GM21526 (cell line): Measurements from ENCODE around the gene LHX6.

Experiments
- ATAC-seq: cut with Tn5 transposase; IDR thresholded peaks from one replicate; pipeline ENCODE4 v1.9.1; 2021; ENCODE audit warnings: moderate library complexity; ENCODE audit not compliant: unreplicated experiment, low FRiP score

LHX6 gene

DNA sequence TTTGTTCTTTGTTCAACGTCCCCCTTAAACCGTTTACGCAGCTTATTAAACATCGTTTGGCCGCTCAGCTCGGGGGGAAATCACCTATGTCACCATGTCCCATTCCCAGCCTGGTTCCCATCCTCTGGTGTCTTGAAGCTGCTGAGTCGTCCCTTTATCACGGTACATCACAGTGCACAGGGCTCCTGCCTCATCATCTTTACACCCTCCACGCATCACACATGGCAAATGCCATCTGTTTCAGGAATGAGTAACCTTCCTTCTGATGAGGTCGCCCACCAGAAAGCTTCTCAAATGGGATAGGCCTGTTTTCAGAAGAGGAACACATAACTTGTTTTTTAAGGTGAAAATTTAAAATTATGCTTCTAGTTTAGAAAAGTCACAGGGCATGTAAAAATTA is 7.9 kb upstream of the LHX6 start:
- no peak for ATAC-seq

DNA sequence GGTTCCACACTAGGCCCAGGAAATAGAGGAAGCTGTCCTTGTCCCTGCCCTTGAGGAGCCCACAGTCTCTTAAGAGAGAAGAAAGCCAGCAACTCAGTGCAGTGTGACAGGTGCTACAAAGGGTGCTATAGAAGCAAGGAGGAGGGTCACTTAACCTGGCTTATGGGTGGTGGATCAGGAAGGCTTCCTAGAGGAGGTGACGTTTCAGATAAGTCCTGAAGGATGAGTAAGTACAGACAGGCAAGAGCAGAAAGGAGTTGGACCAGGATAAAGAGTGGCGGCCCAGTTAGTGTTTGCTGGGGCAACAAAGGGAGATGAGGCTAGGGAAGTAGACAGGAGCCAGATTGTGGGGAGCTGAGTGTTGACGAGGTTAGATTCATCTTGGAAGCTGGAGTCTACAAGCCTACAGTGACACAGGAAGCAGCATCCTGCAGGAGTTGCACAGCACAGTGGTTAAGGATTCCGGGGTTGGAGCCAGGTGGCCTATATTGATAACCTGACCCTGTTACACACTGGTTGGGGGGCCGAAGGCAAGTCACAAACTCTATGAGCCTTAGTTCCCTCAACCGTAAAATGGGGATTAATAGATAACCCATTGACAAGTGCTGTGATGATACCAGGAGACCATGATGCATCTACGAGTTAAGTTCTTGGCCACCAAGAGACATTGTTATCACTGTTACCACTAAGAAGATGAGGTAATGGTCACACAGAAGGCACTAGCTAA is 5.4 kb upstream of the LHX6 start:
- ATAC-seq = no peak

DNA sequence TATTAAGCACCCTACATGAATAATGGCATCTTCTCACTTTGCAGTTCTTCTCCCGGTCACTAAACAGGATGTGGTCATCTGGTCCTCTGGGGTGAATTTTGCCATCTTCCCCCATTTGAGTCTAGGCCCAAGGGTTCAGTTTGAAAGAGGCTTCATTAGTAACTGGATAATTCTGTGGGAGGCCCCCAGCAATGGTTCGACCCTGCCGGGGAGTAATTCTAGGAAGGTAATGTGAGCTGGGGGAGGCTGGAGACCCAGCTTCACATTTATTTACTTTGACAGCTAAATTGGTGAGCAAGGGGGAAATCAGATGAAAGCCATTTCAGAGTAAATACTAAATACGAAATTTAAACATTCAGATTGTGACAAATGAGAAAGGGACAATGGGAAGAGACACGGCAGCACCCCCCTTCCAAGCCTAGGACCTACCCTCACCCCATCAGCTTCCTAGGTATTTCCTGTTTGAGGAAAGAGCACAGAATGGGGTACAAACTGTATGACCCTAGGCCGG is 4.1 kb upstream of the LHX6 start:
- ATAC-seq = no peak

DNA sequence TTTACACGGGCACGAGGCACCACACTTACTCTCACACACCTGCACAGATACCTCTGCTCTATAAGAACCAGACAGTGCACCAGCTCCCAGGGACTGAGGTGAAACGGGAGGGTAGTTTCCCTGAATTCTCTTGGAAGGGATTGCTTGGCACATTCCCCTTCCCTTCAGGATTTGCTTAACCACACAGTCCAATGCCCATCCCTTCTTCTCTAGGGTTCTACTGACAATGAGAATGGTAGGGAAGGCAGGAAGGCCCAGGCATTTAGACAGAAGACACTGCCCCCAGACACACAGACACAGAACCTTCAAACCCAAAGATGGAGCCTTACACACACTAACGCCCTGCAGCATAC is 704 bp upstream of the LHX6 start:
- no peak for ATAC-seq

DNA sequence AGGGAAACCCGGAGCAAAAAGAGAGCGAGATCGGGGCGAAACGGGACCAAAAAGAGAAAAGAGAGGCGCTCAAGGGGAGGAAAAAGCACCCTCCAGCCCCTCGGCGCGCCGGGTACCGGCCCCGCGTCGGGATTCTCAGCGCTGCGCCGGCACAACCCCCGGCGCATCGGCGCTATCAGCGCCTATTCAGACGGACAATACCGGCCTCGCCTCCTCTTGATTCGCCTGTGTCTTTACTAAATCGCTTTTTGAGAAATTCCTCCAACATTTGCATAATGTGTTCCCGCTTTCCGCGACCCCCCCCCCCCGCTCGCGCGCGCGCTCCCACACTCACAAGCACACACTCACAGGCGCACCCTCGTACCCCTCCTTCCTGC is 578 bp downstream of the LHX6 start:
- no peak for ATAC-seq

DNA sequence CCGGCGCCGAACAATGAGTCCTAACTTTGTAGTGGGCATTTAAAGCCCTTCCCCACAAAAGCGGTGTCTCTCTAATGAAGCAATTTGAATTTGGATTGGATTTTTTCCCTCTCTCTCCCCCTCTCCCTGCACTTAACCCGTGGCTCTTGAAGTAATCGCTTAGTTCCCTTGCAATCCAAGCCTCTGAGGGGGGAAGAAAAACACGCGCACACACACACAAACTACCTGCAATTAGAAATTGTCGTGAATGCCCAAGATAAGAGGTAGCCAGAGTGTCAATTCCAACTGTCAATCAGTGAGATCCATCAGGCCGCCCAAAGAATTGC is 1.2 kb downstream of the LHX6 start:
- no peak for ATAC-seq

DNA sequence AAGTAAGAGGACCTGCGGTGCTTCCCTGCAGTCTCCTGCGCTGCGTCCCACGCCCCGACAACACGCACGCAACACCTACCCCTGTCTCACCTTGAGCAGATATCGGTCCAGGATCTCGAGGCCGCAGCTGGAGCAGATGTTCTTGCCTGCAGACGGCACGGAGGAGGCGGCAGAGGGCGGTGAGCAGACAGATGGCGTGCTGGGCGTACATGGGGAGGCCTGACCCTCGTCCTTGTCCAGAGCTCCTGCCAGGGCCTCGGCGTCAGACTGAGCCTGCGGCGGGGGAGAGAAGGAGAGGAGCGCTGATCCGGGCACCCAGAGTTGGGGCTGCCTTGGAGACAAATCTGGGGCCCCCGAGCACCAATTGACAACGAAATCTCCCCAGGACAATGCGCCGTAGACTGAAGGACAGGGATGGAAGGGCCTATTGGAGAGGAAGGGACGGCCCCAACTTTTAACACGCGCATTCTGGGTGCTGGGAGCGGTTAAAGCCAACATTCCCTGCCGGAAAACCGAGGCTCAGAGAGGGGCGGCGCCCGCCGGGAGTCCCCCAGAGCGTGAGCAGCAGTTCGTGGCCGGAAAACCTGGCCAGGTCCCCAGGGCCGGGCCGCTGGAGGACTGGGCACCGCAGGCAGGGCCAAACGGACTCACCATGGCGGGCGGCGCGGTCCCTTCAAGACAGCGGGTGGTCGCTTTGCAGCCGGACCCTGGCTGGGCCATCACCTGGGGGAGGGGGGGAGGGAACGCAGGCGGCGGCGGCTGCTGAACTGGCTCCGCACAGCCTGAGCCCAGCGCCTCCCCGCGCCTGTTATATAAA is 1.8 kb downstream of the LHX6 start:
- no peak for ATAC-seq

DNA sequence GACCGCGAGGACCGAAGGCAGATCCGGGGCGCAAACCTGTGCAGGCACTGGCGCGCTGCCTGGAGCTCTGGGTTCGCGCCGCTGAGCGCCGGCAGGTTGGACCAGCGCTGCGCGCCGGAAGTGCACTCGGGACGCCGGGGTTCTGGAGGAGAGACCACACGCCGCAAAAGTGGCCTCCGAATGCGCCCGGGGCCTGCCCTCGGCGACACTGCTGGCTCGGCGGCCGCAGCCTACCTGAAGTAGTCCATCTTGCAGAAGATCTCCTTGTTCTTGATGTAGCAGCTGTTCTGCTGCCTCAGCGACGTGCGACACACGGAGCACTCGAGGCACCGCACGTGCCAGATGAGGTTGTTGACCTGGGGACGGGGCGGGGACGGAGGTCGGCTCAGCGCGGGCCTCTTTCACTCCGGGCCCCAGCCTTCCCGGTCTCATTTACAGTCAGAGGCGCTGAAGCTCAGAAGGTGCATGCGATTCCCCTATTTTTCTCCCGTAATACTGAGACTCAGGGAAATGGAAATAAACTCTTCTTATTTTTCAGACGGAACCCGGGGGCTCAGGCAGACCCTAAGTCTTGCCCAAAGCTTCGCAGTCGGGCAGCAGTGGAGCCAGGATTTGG is 2.5 kb downstream of the LHX6 start:
- no peak for ATAC-seq

DNA sequence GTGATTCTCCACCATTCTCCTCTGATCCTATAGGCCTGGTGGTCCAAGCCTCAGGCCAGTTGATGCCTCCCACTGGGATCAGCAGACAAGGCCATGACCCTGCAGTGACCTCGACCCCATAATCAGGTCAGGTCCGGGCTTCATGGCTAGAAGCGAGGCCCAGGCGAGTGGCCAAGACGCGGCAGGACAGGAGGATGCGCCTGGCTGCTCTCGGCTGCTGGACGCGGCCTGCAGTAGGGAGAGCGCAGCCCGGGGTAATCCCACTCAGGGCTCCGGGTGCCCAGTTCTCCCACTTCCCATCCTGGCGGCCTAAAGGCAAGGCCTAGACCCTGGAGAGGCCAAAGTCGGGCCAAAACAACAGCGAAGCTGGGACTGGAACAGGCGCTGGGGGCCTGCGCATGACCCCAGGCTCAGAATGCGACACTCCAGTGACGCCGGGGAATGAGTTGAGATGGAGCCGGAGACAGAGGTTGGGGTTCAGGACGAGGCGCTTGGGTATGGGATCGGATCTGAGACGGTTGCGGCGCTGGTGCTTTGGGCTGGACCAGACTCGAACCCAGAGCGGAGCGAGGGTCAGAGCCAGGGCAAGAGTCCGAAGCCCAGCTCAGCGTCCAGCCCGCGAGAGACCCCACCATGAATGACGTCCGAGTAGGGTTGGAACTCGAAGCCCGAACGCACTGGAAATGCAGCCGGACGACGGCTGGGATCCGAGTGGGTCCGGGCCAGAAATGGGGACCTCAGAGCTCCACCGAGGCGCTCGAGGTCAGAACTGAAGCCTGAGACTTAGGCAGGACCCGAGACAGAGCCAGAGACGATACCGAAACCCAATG is 3.2 kb downstream of the LHX6 start:
- ATAC-seq = no peak

DNA sequence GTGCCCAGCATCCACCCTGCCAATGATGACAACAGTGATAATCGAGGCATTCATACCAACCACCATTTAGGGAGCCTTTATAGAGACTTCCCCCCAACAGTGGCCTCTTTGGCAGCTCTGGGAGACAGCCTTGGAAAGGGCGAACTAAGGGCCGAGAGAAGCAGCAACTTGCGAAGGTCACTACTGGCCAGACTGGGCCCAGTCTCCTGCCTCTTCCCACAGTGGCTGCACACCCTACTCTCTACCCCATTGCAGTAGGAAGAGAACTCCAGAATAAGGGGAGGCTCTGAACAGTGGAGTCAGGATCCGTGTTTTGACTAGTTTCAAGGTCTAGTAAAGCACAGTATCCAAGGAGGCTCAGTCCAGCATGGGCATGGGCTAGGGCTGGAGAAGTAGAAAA is 5.3 kb downstream of the LHX6 start:
- ATAC-seq = no peak

DNA sequence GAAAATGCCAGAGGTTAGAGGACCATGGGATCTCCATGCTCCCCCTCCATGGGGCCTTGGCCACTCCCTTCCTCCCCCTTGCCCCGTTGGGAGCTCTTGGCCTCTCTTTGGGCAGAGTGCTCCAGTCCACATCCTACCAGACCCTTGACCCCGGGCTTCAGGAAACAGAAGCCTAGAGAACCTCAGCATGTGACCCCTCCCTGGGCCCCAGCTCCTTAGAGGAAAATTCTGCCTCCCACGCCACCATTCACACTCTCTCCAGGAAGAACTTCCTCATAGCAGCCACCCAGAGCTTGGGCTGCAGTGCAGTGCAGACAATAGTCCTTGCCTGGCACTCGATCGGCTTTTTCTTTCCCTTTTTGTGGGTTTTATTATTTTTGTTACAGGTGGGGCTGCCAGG is 6.0 kb downstream of the LHX6 start:
- no peak for ATAC-seq

DNA sequence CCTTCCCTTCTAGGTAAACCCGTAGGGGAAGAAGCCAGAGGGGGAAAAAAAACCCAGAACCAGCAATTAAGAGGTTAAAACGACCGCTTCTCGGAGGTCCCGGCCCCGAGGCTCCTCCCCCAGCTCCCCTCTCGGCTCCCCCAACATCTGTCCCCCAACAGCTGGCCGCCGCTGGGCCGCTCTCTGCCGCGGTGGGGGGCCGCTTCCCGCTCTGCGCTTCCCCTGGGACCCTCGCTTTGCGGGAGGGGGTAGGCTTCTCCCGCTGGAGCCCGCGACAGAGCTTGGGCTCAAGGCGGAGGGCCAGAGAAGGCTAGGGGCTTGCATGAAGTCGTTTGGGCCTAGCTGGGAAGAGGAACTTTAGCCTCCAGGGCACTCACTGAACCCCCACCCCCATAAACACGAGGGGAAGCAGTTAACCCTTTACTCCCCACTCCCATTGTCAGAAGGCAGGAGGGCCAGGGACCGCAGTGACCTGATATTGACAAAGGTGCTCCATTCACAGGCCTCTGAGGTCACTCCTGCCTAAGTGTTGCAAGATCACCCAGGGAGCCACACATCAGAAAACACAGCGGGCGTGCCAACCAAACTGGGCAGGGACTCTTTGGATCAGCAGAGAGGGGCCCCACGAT is 7.5 kb downstream of the LHX6 start:
- ATAC-seq = no peak

DNA sequence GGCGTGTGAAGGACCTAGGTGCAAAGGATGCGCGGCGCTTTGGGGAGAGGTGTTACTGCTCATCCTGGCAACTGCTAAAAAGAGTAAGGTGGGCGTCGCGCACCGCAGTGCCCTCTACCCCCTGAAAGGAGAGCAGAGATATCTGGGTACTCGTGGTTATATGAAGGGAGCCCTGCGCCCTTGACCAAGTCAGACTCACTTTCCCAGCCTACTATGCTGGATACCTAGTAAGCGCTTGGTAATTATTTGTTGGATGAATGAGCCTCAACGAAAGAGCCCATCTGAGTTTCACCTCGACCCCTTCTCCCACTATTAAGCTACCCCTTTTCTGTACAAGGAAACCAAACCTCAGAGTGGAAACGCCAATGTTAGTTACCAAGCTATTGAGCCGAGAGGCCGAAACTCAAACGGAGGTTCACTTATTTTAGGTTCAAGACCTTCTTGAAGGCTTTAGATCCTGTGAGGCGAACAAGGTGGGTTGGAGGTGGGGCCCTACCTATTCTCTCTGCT is 8.0 kb downstream of the LHX6 start:
- ATAC-seq = no peak

DNA sequence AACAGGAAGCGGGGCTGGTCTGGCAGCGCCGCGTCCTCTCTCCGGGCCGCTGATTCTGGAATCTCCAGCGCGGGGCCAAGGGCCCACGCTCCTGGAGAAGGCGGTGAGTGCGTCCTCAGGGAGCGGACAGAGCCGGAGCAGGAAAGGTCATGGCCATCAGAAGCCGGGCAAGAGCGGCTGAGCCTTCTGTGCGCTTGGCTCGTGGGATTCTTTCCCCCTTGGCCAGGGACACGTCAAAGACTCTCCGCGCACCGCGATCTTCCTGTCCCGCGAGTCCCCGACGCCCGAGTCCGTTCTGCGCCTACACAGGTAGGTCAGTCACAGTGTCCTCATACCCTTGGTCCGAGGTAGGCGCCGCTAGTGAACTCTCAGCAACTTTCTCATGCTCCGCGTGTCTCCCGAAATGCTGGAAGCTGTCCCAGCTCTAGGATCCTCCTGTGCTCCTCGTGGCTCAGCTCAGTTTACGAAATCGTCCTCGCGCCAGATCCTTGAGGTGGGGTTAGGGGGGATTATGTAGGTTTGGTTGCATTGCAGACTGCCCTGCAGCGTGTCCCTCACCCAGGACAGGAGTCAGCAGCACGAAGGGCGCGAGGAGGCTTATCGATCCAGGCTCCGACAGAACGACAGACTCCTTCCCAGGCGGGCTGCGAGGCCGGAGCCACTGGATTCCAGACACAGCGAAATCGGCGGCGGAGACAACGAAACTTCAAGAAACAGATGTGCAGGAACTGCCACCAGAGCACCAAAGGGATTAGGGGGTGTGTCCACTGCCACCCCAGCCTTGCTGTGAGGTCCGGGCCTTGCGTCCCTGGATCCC is 8.7 kb downstream of the LHX6 start:
- no peak for ATAC-seq

DNA sequence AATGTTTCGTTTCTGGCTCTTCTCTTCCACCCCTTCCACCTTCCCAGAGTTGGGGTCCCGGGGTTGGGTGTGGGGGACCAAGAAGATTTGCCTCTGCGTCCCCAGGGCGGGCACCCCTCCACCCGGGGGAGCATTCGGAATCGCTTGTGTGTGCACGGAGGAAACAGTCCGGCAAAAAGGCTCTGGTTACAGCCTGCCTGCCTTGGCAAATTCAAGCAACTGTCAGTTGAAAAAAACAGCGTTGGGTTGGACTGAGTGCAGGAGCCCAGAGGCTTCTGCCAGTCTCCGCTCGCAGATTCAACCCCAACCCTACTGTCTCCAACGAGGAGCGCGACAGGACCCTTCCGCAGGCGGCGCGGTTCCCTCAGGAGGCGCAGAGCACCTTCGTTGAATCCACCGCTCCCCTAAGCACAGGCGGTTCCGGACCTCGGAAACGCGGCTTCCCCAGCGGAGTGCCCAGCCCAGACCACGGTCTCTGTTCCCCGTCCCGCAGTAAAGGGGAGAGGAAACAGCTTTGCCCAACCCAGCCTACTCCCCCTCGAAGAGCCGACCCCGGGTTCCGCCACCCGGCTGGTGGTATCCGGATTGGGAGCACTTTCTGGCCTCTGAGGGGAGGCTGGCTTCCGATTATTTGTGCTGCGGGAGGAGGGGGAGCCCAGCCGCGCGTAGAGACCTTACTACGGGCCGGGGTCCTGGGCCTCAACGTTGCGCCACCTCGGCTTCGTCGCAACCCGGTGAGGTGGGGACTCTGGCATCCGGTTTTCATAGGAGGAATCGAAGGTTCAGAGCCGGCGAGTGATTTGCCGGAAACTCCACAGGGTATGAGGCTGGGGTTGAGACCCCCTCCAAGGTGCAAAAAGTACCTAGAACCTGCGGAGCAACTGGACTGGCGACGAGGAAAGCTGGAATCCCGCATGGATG is 9.6 kb downstream of the LHX6 start:
- ATAC-seq = no peak

DNA sequence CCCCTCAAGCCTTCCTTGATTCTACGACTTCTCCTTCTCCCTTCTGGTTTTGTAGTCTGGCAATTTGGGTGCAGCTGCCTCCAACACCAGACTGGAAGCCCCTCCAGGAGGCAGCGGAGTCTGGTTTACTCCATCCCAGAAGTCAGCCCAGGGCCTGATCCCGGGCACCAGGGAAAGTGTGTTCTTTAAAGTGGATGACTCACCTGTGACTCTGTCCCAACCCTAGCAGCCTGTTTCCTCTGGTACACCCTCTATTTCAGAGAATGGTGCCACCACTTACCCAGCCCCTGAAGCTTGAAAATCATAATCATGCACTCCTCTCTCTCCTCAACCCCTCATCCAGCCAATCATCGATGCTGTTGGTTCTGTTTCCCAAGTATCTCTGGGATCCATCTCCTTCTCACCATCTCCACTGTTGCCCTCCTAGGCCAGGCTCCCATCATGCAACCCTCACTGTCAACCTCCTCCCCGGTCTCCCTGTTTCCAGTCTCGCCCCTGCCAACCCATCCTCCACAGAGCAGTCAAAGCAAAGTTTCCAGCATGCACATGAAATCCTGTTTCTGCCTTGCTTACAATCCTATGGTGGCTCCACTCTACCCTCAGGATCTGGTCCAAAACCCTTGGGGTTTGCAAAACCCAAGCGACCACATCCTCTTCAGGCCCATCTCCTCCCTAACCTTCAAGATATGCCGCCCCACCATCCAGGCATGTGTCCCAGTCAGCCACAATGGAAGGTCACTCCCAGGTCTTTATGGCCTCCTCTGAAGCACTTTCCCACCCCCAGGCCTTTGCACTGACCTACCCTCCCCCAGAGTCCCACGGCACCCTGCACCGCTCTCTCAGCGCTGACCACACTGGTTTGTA is 10.5 kb downstream of the LHX6 start:
- ATAC-seq = no peak

DNA sequence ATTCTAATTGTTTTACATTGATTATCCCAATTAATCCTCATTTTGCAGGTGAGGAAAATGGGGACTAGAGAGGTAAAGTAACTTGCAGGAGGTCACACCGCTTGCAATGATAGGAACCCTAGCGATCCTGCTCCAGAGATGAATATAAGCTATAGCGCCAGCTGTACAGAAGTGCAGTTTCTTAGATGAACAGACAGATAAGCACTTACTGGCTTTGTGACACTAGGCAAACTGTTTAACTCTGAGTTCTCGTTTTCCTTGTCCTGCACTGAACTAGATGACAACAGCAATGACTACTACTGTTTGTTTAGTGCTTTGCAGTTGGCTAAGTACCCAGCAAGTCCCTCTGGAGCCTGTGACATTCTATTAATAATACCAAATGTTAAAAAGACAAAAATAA is 11.1 kb downstream of the LHX6 start:
- ATAC-seq = no peak
